SKM-1 treated with dmso at 0.1 percent for 144 hours (cell line): ENCODE measurements around the gene MYLK3.
"Not testable (repeated sequence)": the region's sequence is repeated elsewhere in the genome, so short reads cannot be mapped to it uniquely, and the experiment has no call there.

Source experiments
- DNase-seq: peaks from one replicate; lab custom pipeline; 2025; ENCODE audit not compliant: unreplicated experiment; lab: John Stamatoyannopoulos, UW

The MYLK3 gene

DNA sequence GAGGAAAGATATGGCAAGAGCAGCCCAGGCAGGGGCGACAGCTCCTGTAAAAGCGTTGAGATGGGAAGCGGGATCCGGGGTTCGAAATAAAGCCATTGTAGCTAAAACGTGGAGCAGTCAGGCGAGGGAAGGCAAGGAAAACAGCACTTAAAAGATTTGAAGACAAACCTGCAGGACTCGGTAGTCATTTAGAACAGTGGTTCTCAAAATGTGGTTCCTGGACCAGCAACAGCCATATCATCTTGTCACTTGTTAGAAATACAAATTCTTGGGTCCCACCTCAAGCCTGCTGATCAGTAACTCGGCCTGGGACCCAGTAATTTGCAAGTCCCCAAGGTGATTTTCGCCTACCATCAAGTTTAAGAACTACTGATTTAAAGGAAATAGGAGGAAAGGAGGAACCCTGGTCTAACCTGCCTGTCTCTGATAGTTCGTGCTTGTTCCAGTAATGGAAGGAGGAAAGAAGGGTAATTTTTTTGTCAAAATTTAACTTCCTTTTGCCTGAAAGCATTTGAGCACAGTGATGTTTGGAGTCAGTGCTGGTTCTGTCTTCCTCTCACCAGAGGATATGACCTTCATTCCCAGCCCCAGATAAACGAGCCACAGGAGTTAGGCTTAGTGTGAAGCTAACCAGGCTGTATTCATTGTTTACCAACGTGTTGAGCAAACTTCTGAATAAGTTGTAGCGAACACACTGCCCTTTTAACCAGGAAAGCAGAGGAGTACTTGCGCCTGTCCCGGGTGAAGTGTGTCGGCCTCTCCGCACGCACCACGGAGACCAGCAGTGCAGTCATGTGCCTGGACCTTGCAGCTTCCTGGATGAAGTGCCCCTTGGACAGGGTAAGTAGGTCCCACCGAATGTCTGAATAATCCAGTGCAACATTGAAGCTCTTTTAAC lies 57.6 kb downstream of the MYLK3 start:
- no peak for DNase-seq

DNA sequence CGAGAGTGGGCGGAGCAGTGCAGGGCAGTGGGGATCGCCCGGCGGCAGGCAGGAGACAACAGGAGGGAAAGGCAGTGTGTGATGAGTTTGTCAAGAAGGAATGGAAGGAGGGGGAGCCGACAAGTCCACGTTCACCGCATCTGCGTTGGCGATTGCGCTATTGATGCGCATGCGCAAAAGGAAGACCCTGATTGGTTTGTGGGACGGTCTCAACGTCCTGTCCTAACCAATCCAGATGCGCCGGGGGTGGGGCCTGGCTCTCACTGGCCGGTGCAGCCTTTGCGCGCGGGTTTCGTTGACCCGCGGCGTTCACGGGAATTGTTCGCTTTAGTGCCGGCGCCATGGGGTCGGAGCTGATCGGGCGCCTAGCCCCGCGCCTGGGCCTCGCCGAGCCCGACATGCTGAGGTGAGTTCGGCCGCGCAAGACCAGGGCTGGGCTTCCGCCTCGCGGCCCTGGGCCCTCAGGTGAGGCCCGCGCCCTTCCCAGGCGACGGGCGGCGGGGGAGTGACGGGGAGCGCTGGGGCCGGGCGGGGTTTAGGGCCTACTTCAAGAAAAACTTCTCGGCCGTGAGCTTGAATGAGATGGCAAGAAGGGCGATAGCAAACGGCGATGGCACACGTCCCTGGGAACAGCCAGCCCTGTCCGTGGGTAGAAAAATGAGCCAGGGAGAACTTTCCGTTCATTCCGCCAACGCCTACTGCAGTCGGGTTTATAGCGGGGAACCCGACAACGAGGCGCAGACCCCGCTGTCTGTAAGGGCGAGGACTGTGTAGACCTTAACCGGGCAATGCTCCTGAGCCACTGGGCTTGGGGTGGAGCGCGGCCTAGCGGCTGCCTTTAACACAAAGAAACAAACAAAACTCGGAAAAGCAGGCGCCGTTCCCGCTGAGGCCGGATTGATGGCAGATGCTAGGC lies 58.5 kb downstream of the MYLK3 start, which contains the start of gene ORC6:
Gene ORC6 (plus strand): TSS at position 295 of the 916 bp plus-strand sequence. CDS start 47 bp downstream, at position 342.
- peak; percentile 93 for DNase-seq

DNA sequence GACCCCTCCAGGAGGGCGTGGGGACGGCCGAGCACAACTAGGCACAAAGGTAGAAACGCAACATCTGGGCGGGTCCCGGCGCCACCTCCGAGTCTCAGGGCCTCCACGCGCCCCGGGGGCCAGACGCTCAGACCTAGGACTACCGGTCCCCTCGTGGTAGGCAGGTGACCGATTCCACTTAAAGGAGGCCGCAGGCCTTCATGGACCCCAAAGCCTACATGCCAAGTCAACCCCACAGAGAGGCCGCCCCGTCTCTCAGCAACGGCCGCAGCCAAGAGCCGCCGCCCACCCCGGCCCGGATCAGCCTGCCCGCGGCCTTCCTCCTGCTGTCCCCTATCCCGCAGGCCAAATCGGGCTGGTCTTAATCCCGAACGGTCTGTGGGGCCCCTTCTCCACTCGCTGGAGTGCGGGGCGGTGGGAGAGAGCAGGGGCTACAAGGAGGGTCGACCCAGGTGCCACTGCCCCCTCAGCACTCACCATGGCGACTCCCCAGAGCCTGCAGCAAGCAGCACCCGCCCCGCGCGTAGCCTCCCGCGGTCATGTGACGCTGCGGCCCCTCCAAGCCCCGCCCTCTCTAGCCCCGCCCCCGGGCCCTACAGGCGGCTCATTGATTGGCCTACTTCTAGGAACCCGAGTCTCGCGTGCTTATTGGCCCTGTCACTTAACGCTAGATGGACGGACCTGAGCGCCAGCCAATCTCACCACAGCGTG lies 59.3 kb downstream of the MYLK3 start, which contains the start of gene VPS35:
Gene VPS35 (minus strand): TSS at position 525 of the 711 bp plus-strand sequence. CDS start 45 bp downstream, at position 480.
- DNase-seq: peak; percentile 97

DNA sequence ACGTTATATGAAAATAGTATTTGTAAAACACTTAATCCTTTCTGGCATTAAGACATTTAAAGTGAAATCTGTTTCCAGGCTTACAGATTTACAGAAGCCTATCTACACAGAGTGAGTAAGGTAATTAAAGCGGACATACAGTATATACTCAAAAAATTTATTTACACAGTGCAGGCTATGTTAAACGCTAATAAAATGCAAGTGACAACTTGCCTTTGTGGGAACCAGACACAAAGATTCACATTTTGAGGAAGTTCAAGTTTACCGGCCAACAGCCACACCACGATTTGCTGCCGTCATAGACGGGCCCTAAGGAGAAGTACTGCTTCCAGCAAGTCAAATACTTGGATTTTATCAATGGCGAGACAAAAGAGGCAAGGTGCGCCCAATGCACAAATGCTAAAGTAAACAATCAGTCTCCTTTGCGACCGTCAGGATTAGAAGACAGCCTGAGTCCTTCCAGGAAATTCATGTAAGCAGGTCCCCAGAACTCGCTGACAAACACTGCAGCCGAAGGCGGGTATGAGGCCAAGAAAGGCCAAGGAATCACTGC lies 60.0 kb downstream of the MYLK3 start:
- DNase-seq: peak; percentile 71

DNA sequence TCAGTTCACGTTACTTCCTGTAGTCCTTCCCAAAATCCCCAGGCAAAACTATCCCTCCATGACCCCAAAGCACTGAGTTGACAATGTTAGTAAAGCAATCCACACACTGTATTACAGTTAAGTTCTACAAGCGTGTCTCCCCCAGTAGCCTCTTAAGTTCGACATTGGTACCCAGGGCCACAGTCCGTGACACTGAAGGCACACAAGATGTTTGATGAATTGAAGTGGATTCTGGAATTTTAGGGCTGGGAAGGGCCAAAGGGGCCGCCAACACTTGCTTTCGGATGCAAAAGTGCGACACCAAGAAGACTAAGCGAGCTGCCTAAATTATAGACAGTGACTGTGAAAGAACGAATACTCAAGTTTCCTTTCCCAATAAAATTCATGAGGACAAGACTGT lies 60.7 kb downstream of the MYLK3 start:
- DNase-seq: no peak

DNA sequence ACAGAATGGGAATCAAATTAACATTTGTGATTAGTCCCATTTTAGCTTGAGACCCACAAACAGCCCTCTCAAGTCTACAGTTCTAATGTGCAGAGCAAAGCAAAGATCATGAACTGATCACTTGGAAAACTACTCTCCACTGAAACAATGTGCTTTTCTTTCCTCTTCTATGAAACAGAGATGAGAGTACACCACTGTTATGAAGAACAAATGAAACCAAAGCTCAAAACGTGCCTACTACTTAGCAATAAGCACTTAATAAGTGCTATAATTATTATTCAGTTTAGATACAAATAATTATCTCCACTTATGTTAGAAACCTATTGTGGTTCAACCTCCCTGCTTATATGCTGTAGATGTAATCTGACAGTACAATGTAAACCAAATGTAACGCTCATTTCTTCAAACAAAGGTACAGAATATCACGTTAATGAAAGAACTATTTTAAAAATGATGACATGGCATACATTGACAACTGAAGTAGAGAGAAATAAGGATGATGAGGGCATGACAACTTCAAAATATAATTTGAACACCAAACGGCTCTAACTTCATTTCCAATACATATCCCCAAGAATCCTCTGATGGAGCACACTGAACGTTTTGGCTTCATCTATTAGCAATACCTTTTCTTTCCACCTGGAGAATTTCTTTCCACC lies 61.2 kb downstream of the MYLK3 start:
- no peak for DNase-seq

DNA sequence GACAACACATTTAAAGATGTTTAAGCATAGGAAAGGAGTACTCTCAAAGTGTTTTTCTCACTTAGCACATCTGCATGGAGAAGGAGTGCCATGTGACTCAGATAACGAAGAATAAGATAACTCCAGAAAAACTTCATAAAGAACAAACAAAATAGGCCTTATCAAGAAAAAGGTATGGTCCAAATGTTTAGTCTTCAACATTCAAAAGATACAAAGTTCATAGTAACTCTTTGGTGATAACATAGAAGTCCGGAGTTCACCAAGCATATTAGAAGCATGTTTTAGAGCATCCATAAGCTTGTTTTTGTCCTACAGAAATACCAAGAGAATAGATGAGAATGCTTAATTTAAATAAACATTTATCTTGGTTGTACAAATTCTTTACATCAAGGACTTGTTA lies 66.3 kb downstream of the MYLK3 start:
- DNase-seq: not testable (repeated sequence)

DNA sequence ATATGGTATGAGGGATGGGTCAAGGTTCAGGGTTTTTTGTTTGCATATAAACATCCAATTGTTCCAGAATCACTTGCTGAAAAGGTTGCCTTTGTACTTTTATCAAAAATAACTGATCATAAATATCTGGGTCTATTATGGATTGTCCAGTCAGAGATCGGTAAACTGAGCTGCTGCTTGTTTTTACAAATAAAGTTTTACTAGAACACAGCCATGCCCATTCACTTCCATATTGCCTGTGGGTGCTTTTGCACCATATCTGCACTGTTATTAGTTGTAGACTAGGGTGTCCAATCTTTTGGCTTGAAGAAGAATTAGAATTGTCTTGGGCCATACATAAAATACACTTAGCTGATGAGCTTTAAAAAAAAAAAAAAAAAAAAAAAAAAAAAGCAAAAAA lies 70.2 kb downstream of the MYLK3 start:
- DNase-seq: not testable (repeated sequence)

DNA sequence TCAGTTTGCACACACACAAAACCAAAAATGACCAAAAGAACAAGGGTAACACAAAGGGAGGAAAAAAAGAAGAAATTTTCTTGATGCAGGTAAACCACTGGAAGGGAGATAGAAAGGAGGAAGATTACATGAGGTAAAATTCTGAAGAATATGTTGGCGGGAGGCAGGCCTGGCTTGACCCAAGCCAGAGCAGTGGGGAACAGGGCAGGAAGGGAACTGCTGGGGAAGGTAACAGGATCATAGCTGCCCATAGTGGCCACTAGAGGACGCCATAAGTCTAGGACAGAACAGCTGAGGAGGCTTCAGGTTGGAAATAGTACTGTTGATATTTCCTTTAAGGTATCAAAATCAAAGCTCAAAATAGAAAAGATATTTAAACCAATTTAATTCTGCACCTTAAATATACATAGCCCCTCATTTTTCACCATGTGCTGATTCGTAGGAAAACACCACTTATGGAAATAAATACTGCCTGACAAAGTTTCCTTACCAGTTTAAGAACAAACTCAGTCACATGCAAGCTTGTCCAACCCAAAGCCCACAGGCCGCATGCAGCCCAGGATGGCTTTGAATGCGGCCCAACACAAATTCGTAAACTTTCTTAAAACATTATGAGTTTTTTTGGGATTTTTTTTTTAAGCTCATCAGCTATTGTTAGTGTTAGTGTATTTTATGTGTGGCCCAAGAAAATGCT lies 74.7 kb downstream of the MYLK3 start:
- DNase-seq: peak; percentile 55

DNA sequence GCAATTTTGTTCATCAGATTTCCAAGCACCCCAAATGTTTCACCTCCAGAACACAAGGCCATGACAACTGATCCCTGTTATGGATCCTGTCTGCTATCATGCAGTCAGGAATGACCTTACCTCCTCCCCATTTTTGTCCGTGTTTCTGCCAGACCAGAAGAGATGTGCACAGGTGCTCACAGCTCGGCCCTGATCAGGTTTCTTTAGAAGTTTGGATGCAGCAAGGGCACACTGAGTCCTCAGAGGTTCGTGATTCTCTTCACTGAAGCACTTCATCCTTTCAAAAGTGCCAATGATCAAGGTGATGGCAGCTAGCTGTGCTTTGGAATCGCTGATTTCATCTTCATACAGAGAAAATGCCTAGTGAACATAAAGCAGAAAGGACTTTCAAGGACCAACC lies 86.0 kb downstream of the MYLK3 start:
- no peak for DNase-seq

DNA sequence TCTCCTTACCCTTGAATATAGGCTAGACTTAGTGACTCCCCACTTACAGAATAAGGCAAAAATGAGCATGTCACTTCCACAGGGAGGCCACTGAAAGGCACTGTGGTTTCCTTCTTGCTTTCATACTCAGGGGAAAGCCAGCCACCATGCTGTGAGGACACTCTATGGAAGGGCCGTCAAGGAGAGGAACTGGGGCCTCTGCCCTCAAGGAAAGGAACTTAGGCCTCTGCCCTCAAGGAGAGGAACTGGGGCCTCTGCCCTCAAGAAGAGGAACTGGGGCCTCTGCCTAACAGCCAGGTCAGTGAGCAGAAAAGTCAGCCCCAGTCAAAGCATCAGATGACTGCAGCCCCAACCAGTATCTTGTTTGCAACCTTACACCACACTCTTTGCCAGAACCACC lies 89.2 kb downstream of the MYLK3 start:
- DNase-seq: peak; percentile 99
